GM18498 (cell line): ENCODE results near the gene GLI1.
"Not testable (repeated sequence)": the region's sequence is repeated elsewhere in the genome, so short reads cannot be mapped to it uniquely, and the experiment has no call there.

Experiments used
- ATAC-seq: cut with Tn5 transposase; IDR thresholded peaks from one replicate; pipeline ENCODE4 v1.9.1; 2021; ENCODE audit warnings: mild to moderate bottlenecking, moderate library complexity; ENCODE audit not compliant: unreplicated experiment

GLI1 gene

DNA sequence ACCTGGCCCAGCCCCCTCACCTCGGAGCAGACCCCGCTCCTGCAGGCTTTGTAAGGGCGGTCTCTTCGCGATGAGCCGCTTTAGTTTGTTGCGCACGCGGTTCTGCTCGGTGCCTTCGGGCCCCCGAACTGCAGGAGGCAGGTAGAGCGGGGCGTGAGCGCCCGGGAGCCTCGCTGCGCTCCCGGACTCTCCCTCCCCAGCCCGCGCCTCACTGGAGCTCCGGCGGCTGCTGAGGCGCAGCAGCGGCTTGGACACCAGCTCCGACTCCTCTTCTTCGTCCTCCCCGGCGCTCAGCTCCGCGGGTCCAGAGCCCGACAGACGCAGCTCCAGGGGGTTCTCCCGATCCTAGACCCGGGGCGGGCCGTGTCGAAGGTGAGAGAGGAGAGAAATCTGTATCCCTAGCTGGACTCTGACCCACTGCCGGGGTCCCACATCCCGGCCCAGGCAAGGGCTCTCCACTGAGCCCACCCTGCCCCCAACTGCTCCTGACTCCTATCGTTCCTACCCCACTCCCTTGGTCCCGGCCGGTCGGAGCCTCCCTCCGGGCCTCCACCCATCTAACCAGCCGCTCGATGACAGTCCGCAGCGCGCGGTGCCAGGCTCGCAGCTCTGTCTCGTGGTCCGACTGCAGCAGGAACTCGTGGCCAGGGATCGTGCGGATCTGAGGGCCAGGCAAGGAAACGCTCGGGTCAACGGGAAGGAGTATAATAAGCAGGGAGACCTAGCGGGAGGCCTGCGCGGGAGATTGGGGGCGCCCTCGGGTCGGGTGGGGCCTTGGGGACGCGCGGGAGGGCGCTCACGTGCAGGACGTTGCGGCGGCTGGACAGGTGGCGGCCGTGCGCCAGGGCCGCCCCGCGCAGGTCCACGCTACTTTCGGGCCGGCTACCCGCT is 15.9 kb downstream of the GLI1 start:
- ATAC-seq: peak; percentile 4

DNA sequence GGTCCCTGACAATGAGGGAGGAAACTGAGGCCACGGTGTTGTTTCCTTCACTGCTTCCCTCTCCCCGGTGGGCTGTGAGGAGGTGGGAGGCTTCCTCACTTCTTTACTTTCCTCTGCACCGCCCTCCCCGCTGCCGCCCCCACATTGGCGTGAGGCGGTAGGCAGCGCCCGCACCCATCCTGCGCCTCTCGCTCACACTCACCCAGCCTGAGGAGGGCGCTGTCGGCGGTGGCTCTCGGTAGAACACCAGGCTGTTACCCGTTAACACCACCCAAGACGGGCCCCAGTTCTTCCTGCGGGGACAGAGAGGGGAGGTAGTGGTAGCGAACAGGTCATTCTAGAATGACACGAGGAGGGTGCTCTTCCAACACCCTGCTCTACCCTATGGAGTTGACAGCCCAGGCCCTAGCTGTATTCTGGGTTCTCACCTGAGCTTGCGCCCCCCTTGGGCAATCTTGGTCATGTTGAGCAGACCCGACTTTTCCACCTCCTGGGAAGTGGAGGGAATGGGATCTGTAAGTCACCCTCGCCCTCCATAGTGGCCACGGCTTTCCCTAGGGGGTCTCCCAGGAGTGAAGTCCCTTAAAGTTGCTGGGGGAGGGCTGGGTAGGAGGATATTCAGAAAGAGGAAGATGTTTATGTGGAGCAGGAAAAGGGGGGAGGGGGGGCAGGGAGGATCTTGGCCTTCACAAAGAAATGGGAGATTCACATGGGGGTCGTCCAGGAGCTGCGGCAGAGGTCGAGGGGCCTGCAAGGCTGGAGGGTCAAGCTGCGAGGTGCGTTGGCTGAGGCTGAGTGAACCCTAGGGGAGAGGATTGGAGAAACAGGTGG is 16.8 kb downstream of the GLI1 start:
- peak; percentile 39 for ATAC-seq

DNA sequence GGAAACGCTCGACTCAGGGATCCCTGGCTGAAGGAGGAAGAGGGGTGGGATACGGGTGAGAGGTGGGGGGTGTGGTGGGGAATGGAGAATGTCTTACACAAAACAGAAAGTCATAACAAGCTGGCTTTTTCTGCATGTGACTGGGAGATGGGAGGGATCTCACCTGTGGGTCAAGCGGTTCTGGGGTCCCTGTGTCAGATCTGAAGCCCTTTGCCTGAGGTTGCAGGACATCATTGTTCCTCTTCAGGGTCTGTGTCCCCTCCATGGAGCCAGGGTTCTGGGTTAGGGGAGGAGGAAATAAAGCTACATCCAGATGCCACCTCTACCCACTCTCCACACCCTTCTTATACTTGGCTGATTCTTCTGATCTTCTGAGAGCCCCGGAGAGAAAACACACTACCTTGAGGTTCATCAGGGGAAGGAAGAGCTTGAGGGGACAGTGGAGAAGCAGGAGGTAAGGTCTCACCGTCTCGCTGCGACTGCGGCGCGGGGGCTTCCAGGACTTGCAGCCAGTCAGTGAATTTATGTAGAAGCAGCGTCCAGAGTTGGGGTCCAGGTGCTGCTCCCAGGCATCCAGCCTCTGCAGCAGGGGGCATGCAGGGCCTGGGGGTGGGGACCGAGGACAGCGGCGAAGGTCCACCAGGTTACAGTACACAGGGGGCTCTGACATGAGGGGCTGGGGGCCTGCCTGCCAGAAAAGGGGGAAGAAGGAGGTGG is 17.6 kb downstream of the GLI1 start:
- no peak for ATAC-seq

DNA sequence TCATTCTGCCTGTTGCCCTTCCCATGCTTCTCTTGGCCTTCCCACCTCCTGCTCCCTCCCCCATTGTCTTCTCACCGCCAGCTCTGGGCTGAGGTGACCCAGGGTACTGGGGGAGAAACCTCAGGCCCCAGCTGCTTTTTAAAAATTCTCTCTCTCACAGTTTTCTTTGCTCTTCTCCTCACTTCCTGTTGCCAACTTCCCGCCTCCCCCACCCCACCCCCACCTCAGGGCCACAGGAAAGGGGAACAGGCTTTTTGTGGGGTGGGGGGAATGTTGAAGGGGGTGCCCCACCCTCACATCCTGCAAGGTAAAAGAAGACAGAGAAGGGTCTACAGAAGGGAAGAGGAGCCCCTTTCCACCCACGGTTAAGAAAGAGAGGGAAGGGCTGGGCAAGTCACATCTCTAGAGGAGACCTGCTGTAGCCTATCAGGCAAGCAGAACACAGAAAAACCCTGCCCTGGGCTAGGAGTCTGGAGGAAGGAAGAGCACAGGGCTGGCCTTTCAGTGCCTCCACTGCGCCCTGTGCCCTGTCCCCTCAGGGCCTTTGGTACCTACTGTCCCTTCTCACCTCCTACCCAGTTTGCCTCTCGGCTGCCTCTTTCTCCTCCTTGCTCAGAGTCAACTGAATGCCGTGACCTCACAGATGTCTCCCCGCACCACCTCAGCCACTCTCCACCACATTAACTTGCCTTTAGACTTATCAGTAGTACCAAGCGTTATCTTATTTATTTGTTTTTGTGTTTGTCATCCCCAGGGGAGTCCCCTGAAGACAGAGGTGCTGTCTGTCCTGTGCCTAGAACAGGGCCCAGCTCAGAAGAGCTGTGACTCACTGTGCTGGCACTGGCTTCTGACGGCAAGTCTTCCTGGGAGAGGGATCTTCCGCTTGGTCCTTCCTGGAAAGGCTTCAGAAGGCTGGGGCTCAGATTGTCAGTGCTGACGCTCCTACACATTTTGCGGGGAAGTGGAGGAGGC is 18.4 kb downstream of the GLI1 start:
- ATAC-seq: peak; percentile 47

DNA sequence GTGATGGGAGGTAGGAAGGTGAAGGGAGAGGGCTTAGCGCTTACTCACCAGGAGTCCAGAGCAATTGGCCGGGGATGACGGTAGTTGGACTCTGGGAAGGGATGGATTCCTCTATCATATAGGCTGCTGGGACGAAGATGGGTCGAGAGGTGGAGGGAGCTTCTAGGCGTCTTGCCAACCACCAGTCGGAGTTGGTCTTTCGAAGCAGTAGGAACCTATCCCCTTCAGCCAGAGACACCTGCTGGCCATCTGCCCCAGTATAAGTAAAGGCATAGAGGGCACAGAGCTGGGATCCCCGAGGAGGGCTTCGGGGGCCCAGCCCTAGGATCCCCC is 19.4 kb downstream of the GLI1 start:
- no peak for ATAC-seq

DNA sequence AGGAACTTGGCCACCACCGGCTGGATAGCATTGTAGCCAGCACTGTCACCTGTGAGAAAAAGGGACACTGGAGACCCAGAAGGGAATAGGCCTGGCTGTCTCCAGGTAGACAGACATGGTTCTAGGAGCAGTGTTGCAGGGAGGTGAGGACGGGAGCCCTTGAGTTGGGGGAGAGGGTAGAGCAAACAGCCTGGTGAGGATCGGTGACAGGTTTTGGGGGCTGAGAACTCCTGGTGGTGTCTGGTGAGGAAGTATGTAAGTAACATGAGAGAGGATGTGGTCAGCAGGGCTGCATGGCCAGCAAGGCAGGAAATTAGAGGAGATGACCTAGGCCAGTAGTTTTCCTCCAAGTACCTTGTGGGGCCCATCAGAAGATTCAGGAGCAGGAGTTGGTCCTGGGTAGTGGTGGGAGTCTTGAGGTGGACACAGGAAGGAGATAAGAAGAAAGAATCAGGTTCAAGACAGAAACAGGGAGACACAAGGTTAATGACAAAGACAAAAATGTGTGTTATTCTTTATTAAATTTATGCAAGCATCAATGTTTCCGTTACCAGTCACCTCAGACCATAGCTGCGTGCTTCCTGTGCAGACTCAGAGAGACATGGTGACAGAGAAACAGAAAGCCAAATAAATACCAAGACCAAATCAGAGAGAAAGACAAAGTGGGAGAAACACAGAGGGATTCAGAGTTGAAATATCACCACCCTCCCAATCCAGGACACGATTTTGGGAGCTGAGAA is 20.0 kb downstream of the GLI1 start, which contains the start of gene ARHGAP9:
TSS of gene ARHGAP9 (minus strand) at position 491 of the 740 bp plus-strand sequence. CDS start at position 31, 460 bp downstream.
- no peak for ATAC-seq

DNA sequence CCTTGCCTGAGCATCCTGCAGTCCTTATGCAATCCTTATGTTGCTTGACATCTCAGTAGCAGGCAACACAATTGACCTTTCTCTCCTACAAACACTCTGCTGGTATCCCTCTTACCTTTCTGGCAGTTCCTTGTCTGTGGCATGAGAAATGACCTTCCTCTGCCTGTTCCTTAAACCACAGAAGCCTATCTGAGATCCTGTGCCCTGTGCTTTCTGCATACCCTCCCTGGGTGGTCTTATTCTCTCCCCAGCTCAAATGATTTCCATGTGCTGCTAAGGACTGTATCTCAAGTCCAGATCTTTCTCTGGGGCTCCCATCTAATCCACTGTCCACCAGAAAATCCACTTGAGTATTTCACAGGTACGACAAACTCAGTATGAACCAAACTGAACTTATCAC is 22.1 kb downstream of the GLI1 start:
- ATAC-seq: no peak

DNA sequence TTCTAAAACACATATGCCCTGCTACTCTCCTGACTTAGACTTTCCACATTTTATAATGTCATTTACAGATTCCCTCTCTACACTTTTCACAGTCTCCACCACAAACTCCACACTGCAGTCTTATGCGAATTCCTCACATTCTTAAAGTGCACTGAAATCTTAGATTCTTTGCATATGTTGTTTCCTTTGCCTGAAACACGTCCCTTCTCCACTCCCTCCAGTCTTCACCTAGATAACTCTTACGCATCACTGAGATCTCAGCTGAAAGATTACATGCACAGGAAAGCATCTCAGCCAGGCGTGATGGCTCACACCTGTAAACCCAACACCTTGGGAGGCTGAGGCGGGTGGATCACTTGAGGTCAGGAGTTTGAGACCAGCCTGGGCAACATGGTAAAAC is 23.9 kb downstream of the GLI1 start:
- no peak for ATAC-seq

DNA sequence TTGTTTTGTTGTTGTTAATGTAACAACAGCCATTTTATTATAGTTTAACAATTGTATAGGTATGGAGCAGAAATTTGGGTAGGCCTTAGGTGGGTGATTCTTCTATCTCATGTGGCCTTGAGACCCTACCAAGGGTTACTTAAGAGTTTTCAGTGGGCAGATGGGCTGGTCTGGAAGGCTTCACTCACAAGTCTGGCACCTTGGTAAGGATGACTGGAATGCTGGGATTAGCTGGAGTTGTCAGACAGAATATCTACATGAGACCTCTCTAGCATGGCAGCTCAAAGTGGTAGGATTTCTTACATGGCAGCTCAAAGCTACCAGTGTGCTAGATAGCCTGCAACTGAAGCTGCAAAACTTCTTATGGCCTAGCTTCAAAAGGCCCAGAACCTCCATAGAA is 26.1 kb downstream of the GLI1 start:
- ATAC-seq: no peak

DNA sequence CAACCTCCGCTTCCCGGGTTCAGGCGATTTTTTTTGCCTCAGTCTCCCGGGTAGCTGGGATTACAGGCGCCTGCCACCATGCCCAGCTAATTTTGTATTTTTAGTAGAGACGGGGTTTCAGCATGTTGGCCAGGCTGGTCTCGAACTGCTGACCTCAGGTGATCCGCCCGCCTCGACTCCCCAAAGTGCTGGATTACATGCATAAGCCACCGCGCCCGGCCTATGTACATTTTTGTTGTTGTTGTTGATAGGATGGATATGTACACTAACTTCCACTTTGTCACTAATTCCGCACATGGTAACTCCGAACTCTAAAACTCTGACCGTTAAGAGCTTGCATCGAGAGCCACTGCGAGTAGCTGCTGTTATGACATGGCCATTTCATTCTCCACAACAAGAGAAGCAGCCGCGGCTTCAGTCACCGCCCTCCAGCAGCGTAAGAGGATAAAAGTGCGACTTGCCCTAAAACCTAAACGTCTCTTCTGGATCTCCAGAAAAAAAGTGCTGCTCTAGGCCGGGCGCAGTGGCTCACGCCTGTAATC is 27.5 kb downstream of the GLI1 start:
- no peak for ATAC-seq

DNA sequence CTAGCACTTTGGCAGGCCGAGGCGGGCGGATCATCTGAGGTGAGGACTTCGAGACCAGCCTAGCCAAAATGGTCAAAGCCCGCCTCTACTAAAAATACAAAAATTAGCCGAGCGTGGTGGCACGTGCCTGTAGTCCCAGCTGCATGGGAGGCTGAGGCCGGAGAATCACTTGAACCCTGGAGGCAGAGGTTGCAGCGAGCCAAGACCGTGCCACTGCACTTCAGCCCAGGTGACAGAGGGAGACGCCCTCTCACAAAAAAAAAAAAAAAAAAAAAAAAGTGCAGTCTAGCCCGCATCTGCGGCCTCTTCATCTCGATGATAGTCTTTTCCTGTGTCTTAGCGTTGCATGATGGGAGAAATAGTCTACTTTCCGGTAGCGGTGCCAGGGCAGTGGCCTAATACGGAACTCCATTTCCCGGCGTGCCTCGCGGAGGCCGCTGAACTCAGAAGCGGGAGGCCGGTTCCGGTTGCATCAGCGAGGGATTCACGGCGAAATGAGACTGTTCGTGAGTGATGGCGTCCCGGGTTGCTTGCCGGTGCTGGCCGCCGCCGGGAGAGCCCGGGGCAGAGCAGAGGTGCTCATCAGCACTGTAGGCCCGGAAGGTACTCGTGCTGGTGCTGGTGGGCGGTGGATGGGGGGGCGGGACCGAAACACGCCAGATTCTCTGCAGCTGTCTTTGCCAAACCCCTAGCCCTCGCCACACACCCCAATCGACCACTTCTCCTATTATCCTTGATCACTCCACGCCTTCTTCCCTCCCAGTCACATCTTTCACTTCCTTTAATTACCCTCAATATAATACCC is 28.2 kb downstream of the GLI1 start, which contains the start of gene MARS1:
TSS of gene MARS1 (plus strand) at position 472 of the 805 bp plus-strand sequence. CDS start at position 495, 23 bp downstream.
- ATAC-seq: peak; percentile 94

DNA sequence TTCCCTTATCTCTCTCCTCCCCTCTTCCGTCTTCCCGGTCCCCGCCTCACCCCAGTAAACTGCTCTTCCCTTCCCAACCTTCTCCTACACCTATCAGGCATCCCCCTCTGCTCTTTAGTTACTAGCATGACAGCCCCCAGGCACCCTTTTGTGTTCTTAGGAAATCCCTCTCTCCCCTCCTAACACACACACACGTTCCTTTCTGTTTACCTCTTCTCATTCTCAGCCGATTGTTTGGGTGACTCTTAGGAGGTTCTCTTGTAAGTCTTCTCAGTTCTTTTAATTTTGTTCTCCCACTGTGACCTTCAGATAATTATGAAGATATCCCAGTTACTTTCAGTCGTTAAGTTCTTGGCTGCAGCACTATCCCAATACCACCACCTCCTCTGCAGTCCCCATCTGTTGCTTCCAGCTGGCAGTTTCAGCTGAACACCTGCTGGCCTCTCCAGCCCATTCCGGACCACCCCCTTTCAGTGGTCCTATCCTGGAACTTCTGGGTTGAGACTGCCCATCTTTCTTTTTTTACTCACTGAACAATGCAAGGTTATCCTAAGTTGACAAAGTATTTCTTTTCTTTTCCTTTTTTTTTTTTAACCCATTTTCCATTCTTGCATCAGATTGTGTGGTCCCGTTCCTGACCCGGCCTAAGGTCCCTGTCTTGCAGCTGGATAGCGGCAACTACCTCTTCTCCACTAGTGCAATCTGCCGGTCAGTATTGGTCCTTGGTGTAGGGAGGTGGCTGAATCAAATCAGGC is 29.0 kb downstream of the GLI1 start:
- ATAC-seq: peak; percentile 5

DNA sequence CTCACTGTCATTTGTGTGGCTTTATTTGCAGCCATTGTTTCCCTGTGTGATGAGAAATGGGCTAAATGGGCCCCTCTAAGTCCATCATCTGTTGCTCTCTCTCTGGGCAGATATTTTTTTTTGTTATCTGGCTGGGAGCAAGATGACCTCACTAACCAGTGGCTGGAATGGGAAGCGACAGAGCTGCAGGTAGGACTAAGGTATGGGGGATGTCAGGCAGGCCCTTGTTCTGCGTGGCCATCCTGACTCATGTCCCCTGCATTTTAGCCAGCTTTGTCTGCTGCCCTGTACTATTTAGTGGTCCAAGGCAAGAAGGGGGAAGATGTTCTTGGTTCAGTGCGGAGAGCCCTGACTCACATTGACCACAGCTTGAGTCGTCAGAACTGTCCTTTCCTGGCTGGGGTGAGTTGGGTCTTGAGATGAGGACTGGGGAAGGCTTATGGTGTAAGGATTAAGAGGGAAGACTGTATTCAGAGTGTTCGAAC is 29.6 kb downstream of the GLI1 start:
- no peak for ATAC-seq

DNA sequence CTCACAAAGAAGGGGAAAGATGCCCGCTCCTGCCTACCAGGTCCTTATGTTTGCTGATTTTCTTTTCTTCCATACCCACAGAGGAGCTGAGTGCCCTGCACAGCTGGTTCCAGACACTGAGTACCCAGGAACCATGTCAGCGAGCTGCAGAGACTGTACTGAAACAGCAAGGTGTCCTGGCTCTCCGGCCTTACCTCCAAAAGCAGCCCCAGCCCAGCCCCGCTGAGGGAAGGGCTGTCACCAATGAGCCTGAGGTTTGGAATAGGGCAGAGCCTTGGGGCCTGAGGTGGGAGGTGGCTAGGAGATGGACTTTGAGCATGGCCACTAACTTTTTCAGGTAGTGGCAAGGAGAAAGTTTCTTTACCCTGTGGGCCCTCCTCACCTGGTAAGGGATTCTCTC is 30.5 kb downstream of the GLI1 start:
- ATAC-seq: no peak

DNA sequence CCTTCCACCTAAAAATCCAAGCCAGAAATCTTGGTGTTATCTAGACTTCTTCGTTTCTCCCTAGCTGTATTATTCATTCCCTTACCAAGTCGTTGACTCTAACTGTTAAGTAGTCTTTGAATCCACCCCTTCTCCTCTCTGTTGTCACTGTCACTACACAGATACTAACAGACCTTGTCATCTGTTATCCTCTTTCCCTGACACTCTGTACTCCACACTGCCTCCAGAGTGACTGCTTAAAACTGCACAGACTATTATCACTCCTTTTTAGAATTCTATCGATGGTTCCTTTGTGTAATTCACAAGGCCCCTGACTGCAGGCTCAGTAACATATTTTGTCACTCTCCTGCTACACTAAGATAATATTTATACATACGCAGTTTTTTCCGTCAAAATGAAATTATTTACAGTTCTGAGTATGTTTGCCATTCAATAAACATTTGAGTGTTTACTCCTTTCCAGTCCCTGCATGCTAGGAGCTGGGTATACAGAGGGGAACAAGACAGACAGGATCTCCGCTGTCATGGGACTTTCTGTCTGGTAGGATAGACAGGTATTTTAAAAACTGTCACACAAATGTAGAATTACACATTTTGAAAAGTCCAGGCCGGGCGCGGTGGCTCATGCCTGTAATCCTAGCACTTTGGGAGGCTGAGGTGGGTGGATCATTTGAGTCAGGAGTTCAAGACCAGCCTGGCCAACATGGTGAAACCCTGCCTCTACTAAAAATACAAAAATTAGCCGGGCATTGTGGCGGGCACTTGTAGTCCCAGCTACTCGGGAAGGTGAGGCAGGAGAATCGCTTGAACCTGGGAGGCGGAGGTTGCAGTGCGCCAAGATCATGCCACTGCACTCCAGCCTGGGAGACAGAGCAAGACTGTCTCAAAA is 32.1 kb downstream of the GLI1 start:
- no peak for ATAC-seq

DNA sequence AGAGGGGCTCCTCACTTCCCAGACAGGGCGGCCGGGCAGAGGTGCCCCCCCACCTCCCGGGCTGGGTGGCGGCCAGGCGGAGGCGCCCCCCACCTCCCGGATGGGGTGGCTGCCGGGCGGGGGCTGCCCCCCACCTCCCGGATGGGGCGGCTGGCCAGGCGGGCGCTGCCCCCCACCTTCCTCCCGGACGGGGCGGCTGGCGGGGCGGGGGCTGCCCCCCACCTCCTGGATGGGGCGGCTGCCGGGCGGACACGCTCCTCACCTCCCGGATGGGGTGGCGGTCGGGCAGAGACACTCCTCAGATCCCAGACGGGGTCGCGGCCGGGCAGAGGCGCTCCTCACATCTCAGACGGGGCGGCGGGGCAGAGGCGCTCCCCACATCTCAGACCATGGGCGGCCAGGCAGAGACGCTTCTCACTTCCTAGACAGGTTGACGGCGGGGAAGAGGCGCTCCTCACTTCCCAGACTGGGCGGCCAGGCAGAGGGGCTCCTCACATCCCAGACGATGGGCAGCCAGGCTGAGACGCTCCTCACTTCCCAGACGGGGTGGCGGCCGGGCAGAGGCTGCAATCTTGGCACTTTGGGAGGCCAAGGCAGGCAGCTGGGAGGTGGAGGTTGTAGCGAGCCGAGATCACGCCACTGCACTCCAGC is 35.6 kb downstream of the GLI1 start:
- not testable (repeated sequence) for ATAC-seq
